BLaER1 treated with 17β-estradiol and CSF1 and Interleukin-3, amounts not matched to agents 10 nM and 100 nM (cell line): Measurements from ENCODE around the gene NOS1AP.

ENCODE experiments used
- H3K27ac ChIP-seq, 11 experiments: shearing (Covaris generic); formaldehyde crosslinking; 2 replicates each; pipeline ENCODE4 v1.8.1; 2022
- H3K27me3 ChIP-seq, 11 experiments: shearing (Covaris generic); formaldehyde crosslinking; 2 replicates each; pipeline ENCODE4 v1.8.1; 2022
- H3K36me3 ChIP-seq, 11 experiments: shearing (Covaris generic); formaldehyde crosslinking; 2 replicates each; pipeline ENCODE4 v1.8.1; 2022
- H3K4me1 ChIP-seq, 10 experiments: shearing (Covaris generic); formaldehyde crosslinking; 2 replicates each; pipeline ENCODE4 v1.8.1; 2022
- H3K4me2 ChIP-seq, 11 experiments: shearing (Covaris generic); formaldehyde crosslinking; 2 replicates each; pipeline ENCODE4 v1.8.1; 2022
- H3K4me3 ChIP-seq, 10 experiments: shearing (Covaris generic); formaldehyde crosslinking; 2 replicates each; pipeline ENCODE4 v1.8.1; 2022
- H3K9ac ChIP-seq, 11 experiments: shearing (Covaris generic); formaldehyde crosslinking; 2 replicates each; pipeline ENCODE4 v1.8.1; 2022
- H3K9me3 ChIP-seq, 11 experiments: shearing (Covaris generic); formaldehyde crosslinking; replicated peaks in 1 of 11; 2 replicates each; pipeline ENCODE4 v1.8.1; 2022
- H4K20me1 ChIP-seq, 11 experiments: shearing (Covaris generic); formaldehyde crosslinking; 2 replicates each; pipeline ENCODE4 v1.8.1; 2022
- Cebpa-rat ChIP-seq, 11 experiments: shearing (Covaris generic); IDR thresholded peaks; 2 replicates each; pipeline ENCODE4 v1.8.1; 2022

NOS1AP gene

GRCh38 chr1:162220009-162220539 is 150.6 kb downstream of the NOS1AP start:
- H3K9ac ChIP-seq = no peak overlapping the region
- H3K36me3 ChIP-seq = no peaks in the 10 kb centered on the region
- no peaks in the 10 kb centered on the region for H3K9me3 ChIP-seq
- no peaks in the 10 kb centered on the region for H4K20me1 ChIP-seq
- no peaks in the 10 kb centered on the region for H3K27me3 ChIP-seq
- H3K4me2 ChIP-seq = no peak overlapping the region
- H3K4me1 ChIP-seq = peaks cover 0 to 5% (median 0%) of the 10 kb centered on the region in 10 experiments; a peak in 2 of 20 replicates
- TF ChIP-seq Cebpa-rat (IDR thresholded peaks at IDR 0.05) = no peak
- H3K27ac ChIP-seq = no peak overlapping the region
- no peak overlapping the region for H3K4me3 ChIP-seq

GRCh38 chr1:162222014-162222413 is 152.5 kb downstream of the NOS1AP start:
- Histone ChIP-seq H3K9me3 (no peaks in the 10 kb centered on the region), H3K4me1 (no peaks in the 10 kb centered on the region), H3K36me3 (no peaks in the 10 kb centered on the region), H3K4me3 (no peak overlapping the region), H4K20me1 (no peaks in the 10 kb centered on the region), H3K27ac (no peak overlapping the region), H3K9ac (no peak overlapping the region), H3K27me3 (no peaks in the 10 kb centered on the region), H3K4me2 (no peak overlapping the region)
- TF ChIP-seq Cebpa-rat (IDR thresholded peaks at IDR 0.05) = no peak

- H3K4me2 ChIP-seq = no peak overlapping the region
- no peaks in the 10 kb centered on the region for H3K4me1 ChIP-seq
- TF ChIP-seq Cebpa-rat (IDR thresholded peaks at IDR 0.05) = no peak
These were observed 153.2 kb downstream of the NOS1AP start for GRCh38 chr1:162222730-162223129.

GRCh38 chr1:162223488-162223887 is 154.0 kb downstream of the NOS1AP start:
- Histone ChIP-seq H3K4me1 (no peaks in the 10 kb centered on the region), H3K4me2 (no peak overlapping the region), H3K27me3 (no peaks in the 10 kb centered on the region), H3K4me3 (no peak overlapping the region), H3K9ac (no peak overlapping the region), H3K36me3 (no peaks in the 10 kb centered on the region), H3K27ac (no peak overlapping the region), H3K9me3 (no peaks in the 10 kb centered on the region), H4K20me1 (no peaks in the 10 kb centered on the region)
- TF ChIP-seq Cebpa-rat (IDR thresholded peaks at IDR 0.05) = no peak

More at GRCh38 chr1:162222730-162223129, 153.2 kb downstream of the NOS1AP start:
- no peak overlapping the region for H3K4me3 ChIP-seq
- H3K27ac ChIP-seq = no peak overlapping the region
- no peaks in the 10 kb centered on the region for H3K9me3 ChIP-seq
- H3K27me3 ChIP-seq = no peaks in the 10 kb centered on the region
- H3K36me3 ChIP-seq = no peaks in the 10 kb centered on the region
- no peak overlapping the region for H3K9ac ChIP-seq
- no peaks in the 10 kb centered on the region for H4K20me1 ChIP-seq

- Histone ChIP-seq H3K4me2 (no peak overlapping the region), H3K4me1 (peaks cover 0 to 5% (median 4%) of the 10 kb centered on the region in 10 experiments; a peak in 11 of 20 replicates), H3K27ac (no peak overlapping the region), H4K20me1 (no peaks in the 10 kb centered on the region), H3K36me3 (no peaks in the 10 kb centered on the region), H3K27me3 (no peaks in the 10 kb centered on the region), H3K9ac (no peak overlapping the region), H3K9me3 (no peaks in the 10 kb centered on the region), H3K4me3 (no peak overlapping the region)
- TF ChIP-seq Cebpa-rat (IDR thresholded peaks at IDR 0.05) = no peak
These were observed 154.8 kb downstream of the NOS1AP start for GRCh38 chr1:162224267-162224666.

GRCh38 chr1:162228586-162228985 is 159.1 kb downstream of the NOS1AP start:
- Histone ChIP-seq H3K4me1 (peaks cover 8 to 24% (median 20%) of the 10 kb centered on the region in 10 experiments; a peak in 18 of 20 replicates), H3K36me3 (no peaks in the 10 kb centered on the region), H3K9ac (no peak overlapping the region), H3K27me3 (no peaks in the 10 kb centered on the region), H4K20me1 (no peaks in the 10 kb centered on the region), H3K4me2 (no peak overlapping the region; a peak in 2 of 22 replicates), H3K27ac (0 out of 22 replicates have a peak overlapping the region, but pooled peaks of 1 of the 11 experiments have one; percentile 56), H3K4me3 (no peak overlapping the region), H3K9me3 (no peaks in the 10 kb centered on the region)
- no peak for TF ChIP-seq Cebpa-rat (IDR thresholded peaks at IDR 0.05)

GRCh38 chr1:162229549-162229948 is 160.1 kb downstream of the NOS1AP start:
- Histone ChIP-seq H3K4me2 (peak overlapping the region; percentile 15 to 85 (median 65); a peak in 17 of 22 replicates), H3K36me3 (no peaks in the 10 kb centered on the region), H4K20me1 (no peaks in the 10 kb centered on the region), H3K4me1 (peaks cover 8 to 24% (median 20%) of the 10 kb centered on the region in 10 experiments; a peak in 18 of 20 replicates), H3K27ac (peak overlapping the region in 7 of 11 experiments; percentile 31 to 71 (median 59); a peak in 11 of 22 replicates), H3K9me3 (no peaks in the 10 kb centered on the region), H3K9ac (no peak overlapping the region; a peak in 1 of 22 replicates), H3K4me3 (no peak overlapping the region), H3K27me3 (no peaks in the 10 kb centered on the region)
- TF ChIP-seq Cebpa-rat (IDR thresholded peaks at IDR 0.05) = 0 out of 22 replicates have a peak, but pooled peaks of 1 of the 11 experiments have one; percentile 19

- no peak overlapping the region for H3K4me3 ChIP-seq
- no peak for TF ChIP-seq Cebpa-rat (IDR thresholded peaks at IDR 0.05)
- H3K4me1 ChIP-seq = peaks cover 10 to 29% (median 22%) of the 10 kb centered on the region in 10 experiments; a peak in 19 of 20 replicates
- H4K20me1 ChIP-seq = no peaks in the 10 kb centered on the region
- H3K9ac ChIP-seq = no peak overlapping the region; a peak in 1 of 22 replicates
- H3K27me3 ChIP-seq = no peaks in the 10 kb centered on the region
- H3K36me3 ChIP-seq = no peaks in the 10 kb centered on the region
- H3K27ac ChIP-seq = peak overlapping the region in 9 of 11 experiments; percentile 2 to 71 (median 56); a peak in 13 of 22 replicates
- H3K9me3 ChIP-seq = no peaks in the 10 kb centered on the region
- H3K4me2 ChIP-seq = peak overlapping the region; percentile 15 to 85 (median 65); a peak in 19 of 22 replicates
These were observed 160.6 kb downstream of the NOS1AP start for GRCh38 chr1:162230096-162230495.

- H3K36me3 ChIP-seq = no peaks in the 10 kb centered on the region
- TF ChIP-seq Cebpa-rat (IDR thresholded peaks at IDR 0.05) = no peak
- peaks cover 14 to 33% (median 26%) of the 10 kb centered on the region in 10 experiments for H3K4me1 ChIP-seq
- no peak overlapping the region for H3K9ac ChIP-seq
- H3K4me2 ChIP-seq = peak overlapping the region in 9 of 11 experiments; percentile 43 to 85 (median 65); a peak in 13 of 22 replicates
- no peaks in the 10 kb centered on the region for H3K9me3 ChIP-seq
- H3K4me3 ChIP-seq = no peak overlapping the region
- H4K20me1 ChIP-seq = no peaks in the 10 kb centered on the region
- peak overlapping the region in 4 of 11 experiments; percentile 32 to 71 (median 64); a peak in 3 of 22 replicates for H3K27ac ChIP-seq
- H3K27me3 ChIP-seq = no peaks in the 10 kb centered on the region
These were observed 161.0 kb downstream of the NOS1AP start for GRCh38 chr1:162230517-162230916.
